ENCODE results near the gene DUXB. TPM values are rescaled to one million over a fixed set of nuclear protein-coding genes. Genes with fewer than 3 reads are reported as not detected.

Gene DUXB
- total RNA-seq, 4 donors from 2014 or later: not detected

- H3K27ac ChIP-seq: peak within 1 kb of the TSS; percentile 97 to 99 (median 98)
- H3K36me3 ChIP-seq: no peaks in the 10 kb centered on the region
- in situ Hi-C loops (cut with MboI; ENCODE audit: low pct_ligation_motif_present in 1 of 4, low pct_unique_long_range_greater_than_20kb in 1 of 4, low sequenced_read_pairs in 3 of 4) (loop anchor here in 2 of 4 donors (5.0 to 25.0 kb wide), 3 partner anchors 115 to 1540 kb away; partner anchors contain the start of genes TMEM170A (in 2 of the 2), MON1B (in 1 of the 2) and SYCE1L (in 1 of the 2)), intact Hi-C loops (cut with DNase I; ENCODE audit: low total_unique reads) (loop anchor here (5.0 kb wide), 1 partner anchor 215 kb away; the partner anchor contains the start of gene CFDP1)
- peak; percentile 96 for DNase-seq
- 0% methylated on average over 53 of the region's 76 CpGs; no CpG with 5 or more reads in 1 of the 2 donors for WGBS, 2 donors (ENCODE audit: low coverage in 1 of 2)
- H3K4me1 ChIP-seq: peaks cover 25 to 58% (median 41%) of the 10 kb centered on the region in 4 donors
- no peaks in the 10 kb centered on the region for H3K9me3 ChIP-seq
- peak within 1 kb of the TSS; percentile 86 to 100 (median 97) for H3K4me3 ChIP-seq
- no peaks in the 10 kb centered on the region for H3K27me3 ChIP-seq
- no peak for TF ChIP-seq EP300 (IDR thresholded peaks at IDR 0.05; ENCODE audit: low read depth)
- peak; percentile 98 for TF ChIP-seq POLR2A (IDR thresholded peaks at IDR 0.05)
- peak in 1 of 5 experiments; percentile 3 for TF ChIP-seq CTCF (IDR thresholded peaks at IDR 0.05)
- TF ChIP-seq POLR2AphosphoS5 (IDR thresholded peaks at IDR 0.05): peak; percentile 99
These were observed 53.6 kb downstream of the DUXB start, which contains the start of the genes KARS1 and TERF2IP for GRCh38 chr16:75647492-75648264. TSS of gene KARS1 (minus strand) at chr16:75647665. CDS start at chr16:75647639, 26 bp downstream. TSS of gene TERF2IP (plus strand) at chr16:75647773. CDS start at chr16:75647883, 110 bp downstream.

- H3K9me3 ChIP-seq: no peaks in the 10 kb centered on the region
- no peaks in the 10 kb centered on the region for H3K27me3 ChIP-seq
- WGBS, 2 donors (ENCODE audit: low coverage in 1 of 2): 0% methylated on average over 3 to 16 of the region's 18 CpGs
- DNase-seq: no peak
- no peaks in the 10 kb centered on the region for H3K36me3 ChIP-seq
- H3K27ac ChIP-seq: peak overlapping the region; percentile 97 to 99 (median 98)
- H3K4me1 ChIP-seq: peaks cover 23 to 52% (median 38%) of the 10 kb centered on the region in 4 donors
- intact Hi-C loops (cut with DNase I; ENCODE audit: low total_unique reads): loop anchor here (5.0 kb wide), 1 partner anchor 215 kb away; the partner anchor contains the start of gene CFDP1
- peak overlapping the region; percentile 77 to 100 (median 97) for H3K4me3 ChIP-seq
- in situ Hi-C loops (cut with MboI; ENCODE audit: low pct_ligation_motif_present in 1 of 4, low pct_unique_long_range_greater_than_20kb in 1 of 4, low sequenced_read_pairs in 3 of 4): loop anchor here in 2 of 4 donors (5.0 to 25.0 kb wide), 3 partner anchors 115 to 1540 kb away; partner anchors contain the start of genes TMEM170A (in 2 of the 2), MON1B (in 1 of the 2) and SYCE1L (in 1 of the 2)
- TF ChIP-seq POLR2A (IDR thresholded peaks at IDR 0.05): no peak
- no peak for TF ChIP-seq POLR2AphosphoS5 (IDR thresholded peaks at IDR 0.05)
- no peak for TF ChIP-seq CTCF (IDR thresholded peaks at IDR 0.05)
- TF ChIP-seq EP300 (IDR thresholded peaks at IDR 0.05; ENCODE audit: low read depth): no peak
These were observed 54.2 kb downstream of the DUXB start for GRCh38 chr16:75647112-75647491.

- no peaks in the 10 kb centered on the region for H3K27me3 ChIP-seq
- peaks cover 0 to 23% (median 11%) of the 10 kb centered on the region in 4 donors for H3K36me3 ChIP-seq
- H3K4me1 ChIP-seq: peaks cover 13 to 27% (median 17%) of the 10 kb centered on the region in 4 donors
- no peaks in the 10 kb centered on the region for H3K9me3 ChIP-seq
- no peak overlapping the region for H3K27ac ChIP-seq
- no peak overlapping the region for H3K4me3 ChIP-seq
- DNase-seq: no peak
- 67 to 82% methylated on average over 3 to 7 of the region's 7 CpGs for WGBS, 2 donors (ENCODE audit: low coverage in 1 of 2)
- in situ Hi-C loops (cut with MboI; ENCODE audit: low pct_ligation_motif_present in 1 of 4, low pct_unique_long_range_greater_than_20kb in 1 of 4, low sequenced_read_pairs in 3 of 4): loop anchor here in 2 of 4 donors (5.0 to 25.0 kb wide), 3 partner anchors 118 to 1543 kb away; partner anchors contain the start of genes TMEM170A (in 2 of the 2), MON1B (in 1 of the 2) and SYCE1L (in 1 of the 2)
- intact Hi-C loops (cut with DNase I; ENCODE audit: low total_unique reads): loop anchor here (5.0 kb wide), 1 partner anchor 212 kb away; the partner anchor contains the start of gene CFDP1
- TF ChIP-seq POLR2A (IDR thresholded peaks at IDR 0.05) (no peak), EP300 (IDR thresholded peaks at IDR 0.05; ENCODE audit: low read depth) (no peak), CTCF (IDR thresholded peaks at IDR 0.05) (peak in 2 of 5 experiments; percentile 9 to 13), POLR2AphosphoS5 (IDR thresholded peaks at IDR 0.05) (no peak)
These were observed 56.8 kb downstream of the DUXB start for GRCh38 chr16:75644240-75645012.

Small RNA genes within 50 kb of the gene (small RNA-seq; reads per million reads assigned to genes)
- 0 reads per million in 4 donors for gene RN7SL520P

Other genes starting within 250 kb of the DUXB start
- 10 to 100 TPM; 16.5 to 96.7 (median 49.2) TPM for gene TMEM170A, start 236.8 kb downstream of the DUXB start, total RNA-seq
- gene CHST6, start 206.0 kb downstream of the DUXB start, total RNA-seq: 1 to 10 TPM; 1.7 to 3.7 (median 2.9) TPM
- gene CHST5, start 165.4 kb downstream of the DUXB start, total RNA-seq: 10 to 100 TPM; 17.6 to 52.0 (median 33.8) TPM
- 10 to 100 TPM in 1 of 4 donors, 1 to 10 TPM in 3; 1.5 to 12.5 (median 5.3) TPM for gene TMEM231, start 145.2 kb downstream of the DUXB start, total RNA-seq
- gene GABARAPL2, start 135.1 kb downstream of the DUXB start, total RNA-seq: 100 to 1,000 TPM in 1 of 4 donors, 10 to 100 TPM in 3; 40.0 to 128 (median 81.3) TPM
- gene ADAT1, start 78.2 kb downstream of the DUXB start, total RNA-seq: 10 to 100 TPM; 14.1 to 94.3 (median 49.1) TPM
- 10 to 100 TPM; 15.3 to 86.5 (median 76.4) TPM for gene KARS1, start 53.8 kb downstream of the DUXB start, total RNA-seq
- gene TERF2IP, start 53.7 kb downstream of the DUXB start, total RNA-seq: 10 to 100 TPM; 20.9 to 50.0 (median 36.3) TPM
- not detected for gene CPHXL2, start 24.5 kb downstream of the DUXB start, total RNA-seq
- gene CPHXL, start 25.0 kb upstream of the DUXB start, total RNA-seq: not detected

Measured in transverse colon (tissue), 4 donors.